Activated T-helper 9 cell treated with anti-CD3 and anti-CD28 coated beads, Interleukin-2, amount 50 U/mL, for 16 hours (primary cell): ENCODE data around the gene ANP32D.
"Not testable (repeated sequence)": the region's sequence is repeated elsewhere in the genome, so short reads cannot be mapped to it uniquely, and the experiment has no call there.

Experiments
- DNase-seq: peaks from one replicate; pipeline ENCODE4 v3.0.0-alpha.2; 2020; ENCODE audit warnings: low read depth

ANP32D gene

DNA sequence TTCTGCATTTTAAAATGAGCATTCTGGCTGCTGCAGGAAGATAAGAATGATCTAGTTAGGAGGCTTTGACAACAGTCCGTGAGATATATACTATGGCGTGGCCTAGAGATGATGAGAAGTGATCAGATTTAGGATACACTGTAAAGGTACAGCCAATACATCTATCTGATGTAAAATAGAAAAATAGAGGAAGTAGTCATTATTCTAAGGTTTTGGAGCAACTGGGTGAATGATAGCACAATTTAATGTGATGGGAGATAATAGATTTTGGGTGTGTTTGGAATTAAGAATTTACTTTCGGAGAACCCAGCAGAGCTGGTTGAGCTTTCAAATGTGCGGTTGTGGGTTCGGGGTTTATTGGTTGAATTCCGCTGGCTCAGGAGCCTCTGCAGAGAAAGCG is at the start of gene ANP32D:
TSS of gene ANP32D (plus strand) at position 301 of the 400 bp plus-strand sequence. CDS start 106 bp downstream, outside the sequence.
- DNase-seq, result no peak

GRCh38 chr12:48423171-48423570 is 49.2 kb upstream of the ANP32D start:
- DNase-seq, result no peak

DNA sequence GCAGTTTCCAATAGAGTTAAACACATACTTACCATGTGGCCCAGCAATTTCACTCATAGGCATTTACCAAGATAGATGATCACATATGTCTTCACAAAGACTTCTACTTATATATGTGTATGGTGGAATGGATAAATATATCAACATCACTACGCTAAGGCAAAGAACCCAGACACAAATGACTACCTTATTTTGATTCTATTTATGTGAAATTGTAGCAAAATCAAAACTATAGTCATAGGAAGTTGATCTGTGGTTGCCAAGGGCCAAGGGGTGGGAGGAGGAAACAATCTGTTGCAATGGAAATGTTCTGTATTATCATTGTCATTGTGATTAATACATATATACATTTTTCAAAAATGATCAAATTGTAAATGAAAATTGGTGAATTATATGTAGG is 47.7 kb upstream of the ANP32D start:
- DNase-seq, result no peak

- DNase-seq, result not testable (repeated sequence)
Observed at GRCh38 chr12:48434016-48434415, 38.3 kb upstream of the ANP32D start.

GRCh38 chr12:48441069-48441468 is 31.3 kb upstream of the ANP32D start:
- DNase-seq, result no peak

DNA sequence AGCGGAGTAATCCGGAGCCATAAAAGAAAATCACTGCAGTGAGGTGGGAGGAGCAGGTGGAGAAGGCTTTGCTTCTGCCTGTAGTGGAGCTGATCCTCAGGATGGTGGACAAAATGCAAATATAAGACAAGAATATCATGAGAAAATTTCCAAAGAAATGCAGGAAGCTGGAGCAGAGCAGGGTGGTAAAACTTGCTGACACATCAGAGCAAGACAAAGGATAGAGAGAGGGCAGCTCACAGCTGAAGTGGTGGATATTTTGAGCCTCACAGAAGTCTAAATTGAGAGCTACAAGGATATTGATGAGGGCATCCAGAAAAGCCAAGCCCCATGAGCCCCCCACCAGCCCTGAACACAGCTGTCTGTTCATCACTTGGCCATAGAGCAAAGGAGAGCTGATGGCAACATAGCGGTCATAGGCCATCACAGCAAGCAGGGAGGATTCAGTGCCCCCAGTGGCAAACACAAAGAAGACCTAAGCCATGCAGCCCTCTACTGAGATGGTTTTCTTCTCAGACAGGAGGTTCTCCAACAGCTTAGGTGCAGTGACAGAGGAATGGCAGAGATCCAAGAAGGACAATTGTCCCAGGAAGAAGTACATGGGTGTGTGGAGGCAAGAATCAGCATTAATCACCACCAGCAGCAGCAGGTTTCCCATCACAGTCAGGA is 30.0 kb upstream of the ANP32D start:
- DNase-seq, result no peak

DNA sequence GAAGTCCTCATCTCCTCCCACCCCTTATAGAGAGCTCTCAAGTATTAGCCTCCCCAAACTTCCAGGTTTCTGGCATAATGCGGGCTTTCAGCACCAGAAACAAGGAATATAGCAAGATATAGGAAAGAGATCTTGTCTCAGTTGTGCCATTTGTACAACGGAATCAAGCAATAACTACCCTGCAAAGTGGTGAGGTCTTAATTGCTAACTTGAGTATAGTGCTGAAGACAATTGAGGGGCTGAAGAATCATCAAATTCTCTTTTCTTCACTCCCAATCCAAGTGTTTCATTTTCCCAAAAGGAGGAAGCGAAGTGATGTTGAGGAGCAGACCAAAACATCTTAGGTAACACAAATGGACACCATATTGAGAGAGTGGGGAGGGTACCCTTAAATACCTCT is 26.8 kb upstream of the ANP32D start:
- no peak for DNase-seq

DNA sequence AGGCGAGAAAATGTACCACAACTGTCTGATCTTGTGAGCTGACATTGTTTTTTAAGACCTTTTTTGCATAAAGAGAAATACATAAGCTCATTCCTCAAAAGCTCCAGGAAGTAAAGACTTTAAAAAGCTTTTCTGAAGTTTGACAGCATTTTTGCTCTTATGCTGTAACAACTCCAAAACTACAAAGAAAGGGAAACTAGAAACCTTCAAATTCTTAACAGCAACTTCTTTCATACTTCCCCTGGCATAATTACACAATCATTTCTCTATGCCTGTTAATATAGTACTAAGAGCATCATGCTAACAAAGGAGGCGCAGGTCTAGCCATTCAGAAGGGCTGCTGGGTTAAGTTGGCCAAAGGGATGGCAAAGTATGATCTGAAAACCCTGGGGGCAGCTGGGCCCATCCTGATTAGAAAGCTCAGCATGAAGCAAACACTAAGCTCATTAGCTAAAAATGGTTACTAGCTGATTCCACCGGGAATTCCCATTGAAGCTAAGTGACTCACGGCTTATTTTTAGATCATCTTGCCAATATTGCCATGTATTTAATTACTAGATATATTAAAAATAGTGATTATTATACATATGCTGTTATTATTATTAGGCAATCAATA is 26.1 kb upstream of the ANP32D start:
- DNase-seq, result no peak

- no peak for DNase-seq
Observed at GRCh38 chr12:48447755-48448154, 24.6 kb upstream of the ANP32D start.

GRCh38 chr12:48451372-48451771 is 21.0 kb upstream of the ANP32D start:
- DNase-seq, result no peak

GRCh38 chr12:48452961-48453360 is 19.4 kb upstream of the ANP32D start:
- DNase-seq, result not testable (repeated sequence)

GRCh38 chr12:48454667-48455066 is 17.7 kb upstream of the ANP32D start:
- DNase-seq, result no peak

- DNase-seq, result no peak
Observed at GRCh38 chr12:48455116-48455515, 17.2 kb upstream of the ANP32D start.

GRCh38 chr12:48459259-48459658 is 13.1 kb upstream of the ANP32D start:
- no peak for DNase-seq

DNA sequence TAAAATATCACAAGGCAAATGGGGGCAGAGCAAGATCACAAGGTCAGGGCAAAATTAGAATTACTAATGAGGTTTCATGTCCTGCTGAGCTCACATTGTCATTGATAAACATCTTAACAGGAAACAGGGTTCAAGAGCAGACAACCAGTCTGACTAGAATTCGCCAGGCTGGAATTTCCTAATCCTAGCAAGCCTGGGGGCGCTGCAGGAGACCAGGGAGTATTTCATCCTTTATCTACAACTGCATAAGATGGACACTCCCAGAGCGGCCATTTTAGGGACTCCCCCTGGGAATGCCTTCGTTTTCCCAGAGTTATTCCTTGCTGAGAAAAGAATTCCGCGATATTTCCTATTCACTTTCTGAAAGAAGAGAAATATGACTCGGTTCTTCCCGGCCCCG is 3.3 kb upstream of the ANP32D start:
- DNase-seq, result not testable (repeated sequence)

DNA sequence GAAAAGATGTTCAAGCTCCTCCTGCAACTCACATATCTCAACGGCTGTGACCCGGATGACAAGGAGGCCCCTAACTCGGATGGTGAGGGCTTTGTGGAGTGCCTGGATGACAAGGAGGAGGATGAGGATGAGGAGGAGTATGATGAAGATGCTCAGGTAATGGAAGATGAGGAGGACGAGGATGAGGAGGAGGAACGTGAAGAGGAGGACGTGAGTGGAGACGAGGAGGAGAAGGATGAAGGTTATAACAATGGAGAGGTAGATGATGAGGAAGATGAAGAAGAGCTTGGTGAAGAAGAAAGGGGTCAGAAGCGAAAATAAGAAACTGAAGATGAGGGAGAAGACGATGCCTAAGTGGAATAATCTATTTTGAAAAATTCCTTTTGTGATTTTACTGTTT is 702 bp downstream of the ANP32D start:
- DNase-seq, result no peak

GRCh38 chr12:48474497-48474896 is 2.1 kb downstream of the ANP32D start:
- not testable (repeated sequence) for DNase-seq

- DNase-seq, result no peak
Observed at GRCh38 chr12:48482198-48482597, 9.8 kb downstream of the ANP32D start, which contains the start of gene C12orf54. Gene C12orf54, plus strand, starts transcription at chr12:48482498. Its CDS starts 799 bp downstream, at chr12:48483297.

DNA sequence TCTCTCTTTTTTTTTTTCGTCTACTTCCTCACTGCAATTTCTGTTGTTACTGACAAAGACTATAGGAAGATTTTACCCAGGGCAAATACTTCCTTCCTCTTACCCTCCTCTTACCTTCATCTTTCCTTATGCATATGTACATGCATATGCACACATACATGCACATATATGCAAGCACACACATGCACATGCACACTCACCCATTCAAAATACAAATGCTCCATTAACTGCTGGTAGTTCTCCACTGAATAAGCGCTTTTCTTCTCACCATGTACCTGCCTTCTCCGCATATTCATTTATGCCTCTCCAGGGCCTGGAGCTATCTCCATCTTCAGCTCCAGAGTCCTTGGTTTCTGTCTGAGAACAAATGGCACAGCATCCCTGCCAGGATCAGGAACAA is 10.6 kb downstream of the ANP32D start:
- no peak for DNase-seq

- no peak for DNase-seq
Observed at GRCh38 chr12:48486261-48486660, 13.9 kb downstream of the ANP32D start.

- no peak for DNase-seq
Observed at GRCh38 chr12:48486679-48487078, 14.3 kb downstream of the ANP32D start.

DNA sequence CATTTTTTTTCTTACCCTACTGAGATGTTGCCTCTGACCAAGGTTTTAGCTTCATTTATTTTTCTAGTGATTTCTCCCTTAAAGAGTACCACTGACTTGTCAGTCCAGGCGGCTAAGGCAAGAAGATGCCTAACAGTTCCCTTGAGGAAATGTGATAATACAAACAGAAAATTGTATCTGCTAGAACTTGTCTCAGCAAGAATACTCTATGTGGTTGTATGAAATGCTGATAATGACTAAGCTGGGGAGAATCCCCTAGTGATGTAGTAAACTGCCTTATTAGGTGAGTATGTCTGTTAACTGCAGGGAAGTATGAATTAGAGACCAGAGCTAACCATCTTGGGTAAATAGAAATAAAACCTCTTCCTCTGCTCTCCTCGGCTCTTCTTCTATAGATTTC is 16.7 kb downstream of the ANP32D start:
- no peak for DNase-seq

DNA sequence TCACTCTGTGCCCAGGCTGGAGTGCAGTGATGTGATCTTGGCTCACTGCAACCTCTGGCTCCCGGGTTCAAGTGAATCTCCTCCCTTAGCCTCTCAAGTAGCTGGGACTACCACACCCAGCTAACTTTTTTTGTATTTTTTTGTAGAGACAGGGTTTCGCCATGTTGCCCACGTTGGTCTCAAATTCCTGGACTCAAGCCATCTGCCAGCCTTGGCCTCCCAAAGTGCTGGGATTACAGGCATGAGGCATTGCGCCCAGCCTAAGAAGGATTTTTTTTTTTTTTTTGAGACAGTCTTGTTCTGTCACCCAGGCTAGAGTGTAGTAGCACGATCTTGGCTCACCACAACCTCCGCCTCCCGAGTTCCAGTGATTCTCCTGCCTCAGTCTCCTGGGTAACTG is 17.1 kb downstream of the ANP32D start:
- DNase-seq, result not testable (repeated sequence)

DNA sequence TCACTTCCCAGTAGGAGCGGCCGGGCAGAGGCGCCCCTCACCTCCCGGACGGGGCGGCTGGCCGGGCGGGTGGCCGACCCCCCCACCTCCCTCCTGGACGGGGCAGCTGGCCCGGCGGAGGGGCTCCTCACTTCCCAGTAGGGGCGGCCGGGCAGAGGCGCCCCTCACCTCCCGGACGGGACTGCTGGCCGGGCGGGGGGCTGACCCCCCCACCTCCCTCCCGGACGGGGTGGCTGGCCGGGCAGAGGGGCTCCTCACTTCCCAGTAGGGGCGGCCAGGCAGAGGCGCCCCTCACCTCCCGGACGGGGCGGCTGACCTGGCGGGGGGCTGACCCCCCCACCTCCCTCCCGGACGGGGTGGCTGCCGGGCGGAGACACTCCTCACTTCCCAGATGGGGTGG is 27.9 kb downstream of the ANP32D start:
- not testable (repeated sequence) for DNase-seq
